BE2C (cell line): ENCODE measurements around the gene VEGFB.

Experiments used
- DNase-seq: peaks from one replicate; pipeline ENCODE4 v3.0.0-alpha.2; 2020
- H3K27me3 ChIP-seq: fragments of 250-450 bp; sonication (Bioruptor Pico); 2 replicates; pipeline ENCODE4 v1.5.1; 2020; ENCODE audit warnings: mild to moderate bottlenecking
- H3K36me3 ChIP-seq: fragments of 250-450 bp; sonication (Bioruptor Pico); 2 replicates; pipeline ENCODE4 v1.5.1; 2020; ENCODE audit warnings: mild to moderate bottlenecking
- H3K4me1 ChIP-seq: fragments of 250-450 bp; sonication (Bioruptor Pico); 2 replicates; pipeline ENCODE4 v1.5.1; 2020
- H3K4me3 ChIP-seq: 2 replicates; pipeline ENCODE4 v1.5.1; 2011; ENCODE audit warnings: low read depth, low read length
- H3K9me3 ChIP-seq: fragments of 250-450 bp; sonication (Bioruptor Pico); 2 replicates; pipeline ENCODE4 v1.5.1; 2020
- CTCF ChIP-seq: IDR thresholded peaks from 2 replicates; pipeline ENCODE4 v1.5.1; 2012; ENCODE audit warnings: mild to moderate bottlenecking, low read depth, low read length

The VEGFB gene

GRCh38 chr11:64267207-64267945, 33.0 kb downstream of the VEGFB start:
- H3K4me1 ChIP-seq = peaks cover 21% of the 10 kb centered on the region
- TF ChIP-seq CTCF = no peak
- peaks cover 3% of the 10 kb centered on the region for H3K36me3 ChIP-seq
- H3K9me3 ChIP-seq = no peaks in the 10 kb centered on the region
- H3K4me3 ChIP-seq = no peak overlapping the region
- no peaks in the 10 kb centered on the region for H3K27me3 ChIP-seq
- no peak for DNase-seq

GRCh38 chr11:64268025-64268892, 33.9 kb downstream of the VEGFB start:
- H3K4me3 ChIP-seq = peak overlapping the region; percentile 59

GRCh38 chr11:64268893-64269539, 34.6 kb downstream of the VEGFB start:
- peaks cover 8% of the 10 kb centered on the region for H3K4me1 ChIP-seq
- no peak for DNase-seq
- H3K4me3 ChIP-seq = peak overlapping the region; percentile 59
- H3K27me3 ChIP-seq = no peaks in the 10 kb centered on the region
- H3K36me3 ChIP-seq = peaks cover 3% of the 10 kb centered on the region; the same call in 1 of the 2 replicates
- H3K9me3 ChIP-seq = no peaks in the 10 kb centered on the region
- TF ChIP-seq CTCF = no peak

More at GRCh38 chr11:64268025-64268892, 33.9 kb downstream of the VEGFB start:
- DNase-seq = peak; percentile 77
- H3K4me1 ChIP-seq = peaks cover 15% of the 10 kb centered on the region
- no peaks in the 10 kb centered on the region for H3K9me3 ChIP-seq
- no peaks in the 10 kb centered on the region for H3K27me3 ChIP-seq
- H3K36me3 ChIP-seq = peaks cover 3% of the 10 kb centered on the region; the same call in 1 of the 2 replicates
- no peak for TF ChIP-seq CTCF

GRCh38 chr11:64269540-64270220, 35.3 kb downstream of the VEGFB start:
- Histone ChIP-seq H3K4me3 (peak overlapping the region; percentile 77), H3K4me1 (peaks cover 5% of the 10 kb centered on the region), H3K27me3 (no peaks in the 10 kb centered on the region), H3K36me3 (peaks cover 3% of the 10 kb centered on the region; the same call in 1 of the 2 replicates), H3K9me3 (no peaks in the 10 kb centered on the region)
- TF ChIP-seq CTCF = no peak
- DNase-seq = peak; percentile 92

GRCh38 chr11:64275031-64275800, 40.8 kb downstream of the VEGFB start:
- Histone ChIP-seq H3K4me3 (no peak overlapping the region), H3K27me3 (no peaks in the 10 kb centered on the region), H3K9me3 (no peaks in the 10 kb centered on the region), H3K36me3 (no peaks in the 10 kb centered on the region), H3K4me1 (no peaks in the 10 kb centered on the region)
- no peak for TF ChIP-seq CTCF
- DNase-seq = no peak
